ENCODE measurements around the gene SCARF1. TPM values are rescaled to one million over a fixed set of nuclear protein-coding genes. Genes with fewer than 3 reads are reported as not detected.

SCARF1 gene
- total RNA-seq, 1 experiment from 2014 or later: 2.2 TPM

DNA sequence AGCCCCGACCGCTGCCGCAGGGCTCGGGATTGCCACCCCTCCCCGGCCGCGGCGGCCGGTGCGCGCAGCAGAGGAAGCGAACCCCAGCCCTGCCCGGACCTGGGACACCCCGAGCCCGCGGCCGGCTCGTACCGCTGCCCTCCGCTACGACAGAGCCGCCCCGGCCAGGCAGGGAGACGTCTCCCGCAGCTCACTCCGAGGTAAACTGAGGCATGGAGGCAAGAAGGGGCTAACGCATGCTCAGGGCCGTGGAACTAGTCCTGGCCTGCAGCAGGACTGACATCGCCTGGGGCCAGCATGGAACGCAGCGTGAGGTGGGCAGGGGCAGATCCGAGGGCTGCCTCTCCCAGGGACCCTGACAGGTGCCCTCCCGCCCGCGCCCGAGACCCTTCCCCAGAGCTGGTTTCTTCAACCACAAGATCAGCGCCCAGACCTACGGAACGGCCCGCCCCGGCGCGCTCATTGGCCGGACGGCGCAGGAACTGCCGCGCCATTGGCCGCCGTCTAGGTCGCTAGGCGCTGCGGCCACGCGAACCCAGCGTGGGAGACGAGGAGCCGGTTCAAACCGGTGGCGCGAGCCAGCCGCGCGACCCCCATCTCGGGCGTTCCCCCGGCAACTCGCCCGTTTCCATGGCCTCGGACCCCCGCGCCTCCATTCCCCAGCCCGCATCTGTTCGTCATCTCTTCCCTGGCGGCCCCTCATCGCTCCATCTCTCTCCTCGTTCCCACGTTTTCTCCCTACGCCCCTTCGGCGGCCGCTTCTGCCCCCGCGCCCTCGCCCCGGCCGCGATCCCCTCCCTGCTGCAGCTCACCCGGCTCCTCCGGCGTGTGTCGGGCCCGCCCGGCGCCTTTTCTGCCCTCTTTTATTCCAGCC lies 17.3 kb downstream of the SCARF1 start, which contains the start of gene SLC43A2:
Gene SLC43A2 (minus strand): TSS at position 853 of the 874 bp plus-strand sequence. CDS start 960 bp downstream, outside the sequence.
- peak within 1 kb of the TSS; percentile 94 for H3K4me2 ChIP-seq
- H3K27me3 ChIP-seq (ENCODE audit: insufficient read depth, low read depth): no peaks in the 10 kb centered on the region
- no peaks in the 10 kb centered on the region for H3K9me3 ChIP-seq (ENCODE audit: insufficient read depth, low read depth)
- H3K9me2 ChIP-seq (ENCODE audit: insufficient read depth): no peaks in the 10 kb centered on the region
- no peaks in the 10 kb centered on the region for H3K79me2 ChIP-seq (ENCODE audit: low read depth)
- BruUV-seq (replicated peaks): no TSS peak
- H3K27ac ChIP-seq: no peak within 1 kb of the TSS
- H3K4me1 ChIP-seq (replicated peaks; ENCODE audit: insufficient read depth): peaks cover 8% of the 10 kb centered on the region; the same call in 1 of the 2 replicates
- ChIA-PET POLR2A (ENCODE audit: unreplicated experiment) (interaction anchor here (0.7 kb wide), 1 partner anchor 10 kb away, joined by 4 read pairs; no protein-coding TSS in a partner anchor), CTCF (interaction anchor here (0.6 to 1.0 kb wide), 4 partner anchors 10 to 126 kb away, joined by 3 to 6 read pairs (median 3); no protein-coding TSS in a partner anchor)
- intact Hi-C loops (cut with micrococcal nuclease; ENCODE audit: unreplicated experiment): loop anchor here (1.0 to 5.0 kb wide), 2 partner anchors 351 to 369 kb away; partner anchors contain the start of gene TRARG1
- TF ChIP-seq, protein P1, sequence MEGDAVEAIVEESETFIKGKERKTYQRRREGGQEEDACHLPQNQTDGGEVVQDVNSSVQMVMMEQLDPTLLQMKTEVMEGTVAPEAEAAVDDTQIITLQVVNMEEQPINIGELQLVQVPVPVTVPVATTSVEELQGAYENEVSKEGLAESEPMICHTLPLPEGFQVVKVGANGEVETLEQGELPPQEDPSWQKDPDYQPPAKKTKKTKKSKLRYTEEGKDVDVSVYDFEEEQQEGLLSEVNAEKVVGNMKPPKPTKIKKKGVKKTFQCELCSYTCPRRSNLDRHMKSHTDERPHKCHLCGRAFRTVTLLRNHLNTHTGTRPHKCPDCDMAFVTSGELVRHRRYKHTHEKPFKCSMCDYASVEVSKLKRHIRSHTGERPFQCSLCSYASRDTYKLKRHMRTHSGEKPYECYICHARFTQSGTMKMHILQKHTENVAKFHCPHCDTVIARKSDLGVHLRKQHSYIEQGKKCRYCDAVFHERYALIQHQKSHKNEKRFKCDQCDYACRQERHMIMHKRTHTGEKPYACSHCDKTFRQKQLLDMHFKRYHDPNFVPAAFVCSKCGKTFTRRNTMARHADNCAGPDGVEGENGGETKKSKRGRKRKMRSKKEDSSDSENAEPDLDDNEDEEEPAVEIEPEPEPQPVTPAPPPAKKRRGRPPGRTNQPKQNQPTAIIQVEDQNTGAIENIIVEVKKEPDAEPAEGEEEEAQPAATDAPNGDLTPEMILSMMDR (conservative IDR thresholded peaks at IDR 0.05): no peak
- TF ChIP-seq EZH2 (IDR thresholded peaks at IDR 0.05; ENCODE audit: low read depth): no peak
- no peaks in the 10 kb centered on the region for H4K20me1 ChIP-seq (ENCODE audit: insufficient read depth)
- peaks cover 31% of the 10 kb centered on the region for H3F3A ChIP-seq (ENCODE audit: insufficient read depth, low read depth)
- peak within 1 kb of the TSS; percentile 89 for H2AFZ ChIP-seq
- H3K4me3 ChIP-seq: peak within 1 kb of the TSS; percentile 74
- peak; percentile 47 to 72 for DNase-seq
- H3K36me3 ChIP-seq (ENCODE audit: low read depth): no peaks in the 10 kb centered on the region

DNA sequence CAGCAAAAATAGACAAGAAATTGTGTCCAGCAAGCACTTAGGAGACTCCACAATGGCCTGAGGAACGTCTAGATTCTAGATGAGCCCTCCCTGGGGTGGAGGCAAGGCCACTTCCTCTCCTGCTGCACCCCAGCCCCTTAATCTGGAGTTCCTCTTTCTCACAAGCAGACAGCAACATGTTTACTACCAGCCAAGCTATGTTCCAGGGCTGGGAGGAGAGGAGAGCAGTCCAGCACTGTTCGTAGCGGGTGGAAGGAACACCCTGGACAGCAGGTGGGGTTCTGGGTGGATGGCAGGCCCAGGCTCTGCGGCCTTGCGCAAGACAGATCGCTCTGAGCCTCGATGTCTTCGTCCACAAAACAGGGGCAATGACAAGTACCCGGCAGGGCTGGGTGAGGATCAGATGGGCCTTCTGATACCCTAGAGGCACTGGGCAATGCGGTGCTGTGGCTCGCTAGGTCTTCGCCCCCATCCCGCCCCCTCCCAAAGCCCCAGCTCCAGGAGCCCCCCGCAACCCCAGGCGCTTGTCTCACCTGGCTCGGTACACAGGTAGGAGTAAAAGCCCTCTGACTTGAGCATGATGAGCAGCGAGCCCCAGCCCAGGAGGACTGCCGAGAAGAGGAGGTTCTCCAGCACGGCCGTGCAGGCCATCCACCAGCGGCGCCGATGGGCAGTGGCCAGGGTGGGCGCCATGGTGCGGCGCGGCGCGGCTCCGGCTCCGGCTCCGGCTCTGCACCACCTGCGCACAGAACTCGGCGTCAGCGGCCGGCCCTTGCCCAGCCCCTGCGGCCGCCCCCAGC lies 18.1 kb downstream of the SCARF1 start:
- POLR2A ChIA-PET (ENCODE audit: unreplicated experiment): no interaction called here
- DNase-seq: no peak
- TF ChIP-seq EZH2 (IDR thresholded peaks at IDR 0.05; ENCODE audit: low read depth): no peak
- TF ChIP-seq, protein P1 (conservative IDR thresholded peaks at IDR 0.05): no peak
- CTCF ChIA-PET: interaction anchor here (0.6 to 1.0 kb wide), 2 partner anchors 10 to 33 kb away, joined by 3 read pairs; no protein-coding TSS in a partner anchor
- Histone ChIP-seq H3K36me3 (ENCODE audit: low read depth) (no peaks in the 10 kb centered on the region), H4K20me1 (ENCODE audit: insufficient read depth) (no peaks in the 10 kb centered on the region), H3K9me3 (ENCODE audit: insufficient read depth, low read depth) (no peaks in the 10 kb centered on the region), H3K27me3 (ENCODE audit: insufficient read depth, low read depth) (no peaks in the 10 kb centered on the region), H3F3A (ENCODE audit: insufficient read depth, low read depth) (peaks cover 31% of the 10 kb centered on the region), H2AFZ (no peak overlapping the region), H3K4me1 (replicated peaks; ENCODE audit: insufficient read depth) (peaks cover 8% of the 10 kb centered on the region; the same call in 1 of the 2 replicates), H3K4me3 (peak overlapping the region; percentile 74; the same call in 1 of the 2 replicates), H3K79me2 (ENCODE audit: low read depth) (no peaks in the 10 kb centered on the region), H3K27ac (no peak overlapping the region), H3K4me2 (peak overlapping the region; percentile 94; the same call in 1 of the 2 replicates), H3K9me2 (ENCODE audit: insufficient read depth) (no peaks in the 10 kb centered on the region)
- BruUV-seq (replicated peaks): no TSS peak
- intact Hi-C loops (cut with micrococcal nuclease; ENCODE audit: unreplicated experiment): loop anchor here (5.0 kb wide), 1 partner anchor 350 kb away; the partner anchor contains the start of gene TRARG1

DNA sequence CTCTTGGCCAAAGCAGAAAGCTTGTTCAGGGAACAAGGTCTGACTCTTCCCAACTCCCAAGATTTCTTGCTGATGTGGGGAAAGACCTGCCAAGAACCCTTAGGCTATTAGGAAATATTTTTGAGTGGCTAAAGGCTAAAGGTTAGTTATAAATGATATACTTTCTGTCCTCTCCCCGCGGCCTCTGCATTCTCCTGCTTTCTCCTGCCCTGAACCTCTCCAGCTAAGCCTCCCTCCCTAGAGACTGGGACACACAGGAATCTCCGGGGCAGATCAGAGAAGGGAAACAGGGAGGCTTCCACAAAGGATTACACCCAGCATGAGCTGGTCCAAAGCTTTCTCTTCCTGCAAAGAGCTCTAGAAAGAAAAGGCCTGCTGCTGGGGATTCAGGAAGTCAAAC lies 19.2 kb downstream of the SCARF1 start:
- Histone ChIP-seq H4K20me1 (ENCODE audit: insufficient read depth) (no peaks in the 10 kb centered on the region), H3K4me2 (no peak overlapping the region), H3K27ac (no peak overlapping the region), H3K4me3 (no peak overlapping the region), H3K4me1 (replicated peaks; ENCODE audit: insufficient read depth) (peaks cover 8% of the 10 kb centered on the region; the same call in 1 of the 2 replicates), H3K9me3 (ENCODE audit: insufficient read depth, low read depth) (no peaks in the 10 kb centered on the region), H3K27me3 (ENCODE audit: insufficient read depth, low read depth) (no peaks in the 10 kb centered on the region), H3K9me2 (ENCODE audit: insufficient read depth) (no peaks in the 10 kb centered on the region), H2AFZ (no peak overlapping the region), H3K79me2 (ENCODE audit: low read depth) (no peaks in the 10 kb centered on the region), H3K36me3 (ENCODE audit: low read depth) (no peaks in the 10 kb centered on the region), H3F3A (ENCODE audit: insufficient read depth, low read depth) (peaks cover 24% of the 10 kb centered on the region)
- no peak for DNase-seq
- intact Hi-C loops (cut with micrococcal nuclease; ENCODE audit: unreplicated experiment): loop anchor here (5.0 kb wide), 1 partner anchor 349 kb away; the partner anchor contains the start of gene TRARG1
- BruUV-seq (replicated peaks): no TSS peak
- ChIA-PET POLR2A (ENCODE audit: unreplicated experiment) (no interaction called here), CTCF (interaction anchor here (0.6 kb wide), 1 partner anchor 360 kb away, joined by 5 read pairs; no protein-coding TSS in a partner anchor)
- TF ChIP-seq EZH2 (IDR thresholded peaks at IDR 0.05; ENCODE audit: low read depth): no peak
